Stimulated activated CD4-positive, alpha-beta T cell treated with anti-CD3 and anti-CD28 coated beads, Interleukin-1b, Interleukin-23, amount 100 ng/mL, for 24 hours (primary cell): Measurements from ENCODE around the gene CDH5.

ENCODE experiments used
- DNase-seq, 4 experiments: peaks; one replicate each; pipeline ENCODE4 v3.0.0-alpha.2; 2020; ENCODE audit warnings: low read depth in 4 of 4, low spot score in 1 of 4

Gene CDH5

DNA sequence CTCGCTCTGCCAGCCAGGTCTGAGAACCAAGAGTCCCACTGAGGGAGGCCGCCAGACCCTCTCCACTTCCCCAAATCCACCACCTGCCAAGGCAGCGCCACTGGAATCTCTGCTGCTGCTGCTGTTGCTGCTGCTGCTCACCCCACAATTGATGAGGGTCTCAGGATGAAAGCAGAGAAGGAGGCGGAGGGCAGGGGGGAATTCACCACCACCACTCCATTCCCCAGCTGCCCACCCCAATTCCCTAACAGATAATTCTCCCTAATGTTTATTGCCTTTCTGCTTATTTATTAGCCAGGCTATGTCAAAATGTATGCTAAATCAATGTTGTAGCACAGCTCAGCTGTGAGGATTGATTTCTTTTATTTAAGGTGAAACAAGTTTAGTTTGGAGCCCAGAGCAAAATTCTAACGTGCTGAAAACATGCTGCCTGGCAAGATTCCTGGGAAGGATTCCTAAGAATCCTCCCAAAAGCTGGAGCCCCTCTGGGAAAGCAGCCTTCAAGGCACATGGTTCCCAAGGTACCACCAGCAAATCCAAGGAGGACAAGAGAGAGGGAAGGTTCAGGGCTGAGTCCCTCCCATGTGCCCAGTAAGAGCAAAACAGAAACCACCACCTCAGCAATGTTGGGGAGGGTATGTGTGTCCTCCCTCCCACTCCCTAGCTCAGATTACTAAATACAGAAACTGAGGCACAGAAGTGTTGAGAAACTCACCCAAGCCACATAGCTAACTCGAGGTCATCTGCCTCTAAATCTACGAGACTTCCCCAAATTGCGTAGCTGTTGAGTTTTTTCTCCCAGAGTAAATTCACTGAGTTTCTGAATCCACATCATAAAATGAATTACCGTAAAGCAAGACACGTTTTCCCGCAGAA is 12.2 kb upstream of the CDH5 start:
- no peak for DNase-seq

DNA sequence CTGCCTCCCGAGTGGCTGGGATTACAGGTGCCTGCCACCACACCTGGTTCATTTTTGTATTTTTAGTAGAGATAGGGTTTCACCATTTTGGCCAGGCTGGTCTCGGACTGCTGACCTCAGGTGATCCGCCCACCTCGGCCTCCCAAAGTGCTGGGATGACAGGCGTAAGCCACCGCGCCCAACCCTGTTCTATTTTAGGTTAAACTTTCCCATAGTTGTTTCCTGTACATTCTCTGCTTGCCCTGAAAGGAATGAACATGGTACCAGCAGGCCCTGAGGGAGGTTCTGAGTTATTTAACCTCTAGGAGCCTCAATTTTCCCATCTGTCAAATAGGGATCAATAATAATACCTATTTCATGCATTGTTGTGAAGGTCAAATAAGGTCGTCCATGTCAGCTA is 11.0 kb upstream of the CDH5 start:
- no peak for DNase-seq

DNA sequence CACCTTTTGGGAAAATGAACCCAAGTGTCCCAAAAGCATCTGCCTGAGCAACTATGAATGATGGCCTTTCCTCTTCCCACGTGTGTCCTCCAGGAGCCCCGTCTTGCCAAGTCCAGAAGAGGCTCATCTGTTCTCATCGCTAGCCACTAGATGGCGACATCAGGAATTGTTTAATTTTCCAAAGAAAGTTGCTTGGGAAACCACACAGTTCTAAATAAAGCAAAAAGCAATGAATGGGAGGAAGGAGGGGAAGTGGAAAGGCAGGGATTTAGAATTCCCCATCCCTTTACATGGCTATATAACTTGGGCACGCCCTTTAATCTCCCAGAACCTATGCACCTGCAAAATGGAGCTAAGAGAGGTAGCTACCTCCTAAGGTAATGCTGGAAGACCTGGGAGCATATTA is 9.0 kb upstream of the CDH5 start:
- peak in 1 of 4 experiments; percentile 7 for DNase-seq

DNA sequence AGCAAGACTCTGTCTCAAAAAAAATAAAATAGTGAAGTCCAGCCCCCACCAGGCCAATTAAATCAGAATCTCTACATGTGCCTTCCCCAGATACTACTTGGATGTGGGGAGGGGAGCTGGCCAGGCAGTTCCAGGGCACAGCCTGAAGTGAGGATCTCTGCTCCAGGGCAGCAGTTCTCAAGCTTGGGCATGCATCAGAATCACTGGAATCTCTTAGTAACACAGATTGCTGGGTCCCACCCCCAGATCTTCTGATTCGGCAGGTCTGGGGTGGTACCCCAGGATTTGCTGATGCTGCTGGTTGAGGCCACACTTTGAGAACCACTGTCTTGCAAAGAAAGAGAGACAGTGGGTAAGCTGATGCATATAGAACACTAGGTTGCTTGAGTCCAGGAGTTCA is 8.3 kb upstream of the CDH5 start:
- no peak for DNase-seq

DNA sequence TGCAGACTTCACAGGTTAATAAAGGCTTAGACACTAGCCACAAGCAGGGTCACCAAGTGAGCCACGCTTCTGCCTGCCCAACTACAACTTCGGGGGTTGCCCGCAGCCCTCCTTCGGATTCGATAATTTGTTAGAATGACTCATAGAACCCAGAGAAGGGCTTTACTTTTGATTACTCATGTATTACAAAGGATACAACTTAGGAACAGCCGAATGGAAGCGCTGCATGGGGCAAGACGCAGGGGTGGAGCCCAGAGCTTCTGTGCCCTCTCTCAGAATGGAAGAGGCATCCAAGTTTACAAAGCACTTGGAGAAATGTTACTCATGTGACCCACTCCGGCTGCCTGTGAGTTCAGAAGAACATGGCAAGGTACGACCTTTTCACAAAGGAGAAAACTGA is 7.5 kb upstream of the CDH5 start:
- DNase-seq = no peak

DNA sequence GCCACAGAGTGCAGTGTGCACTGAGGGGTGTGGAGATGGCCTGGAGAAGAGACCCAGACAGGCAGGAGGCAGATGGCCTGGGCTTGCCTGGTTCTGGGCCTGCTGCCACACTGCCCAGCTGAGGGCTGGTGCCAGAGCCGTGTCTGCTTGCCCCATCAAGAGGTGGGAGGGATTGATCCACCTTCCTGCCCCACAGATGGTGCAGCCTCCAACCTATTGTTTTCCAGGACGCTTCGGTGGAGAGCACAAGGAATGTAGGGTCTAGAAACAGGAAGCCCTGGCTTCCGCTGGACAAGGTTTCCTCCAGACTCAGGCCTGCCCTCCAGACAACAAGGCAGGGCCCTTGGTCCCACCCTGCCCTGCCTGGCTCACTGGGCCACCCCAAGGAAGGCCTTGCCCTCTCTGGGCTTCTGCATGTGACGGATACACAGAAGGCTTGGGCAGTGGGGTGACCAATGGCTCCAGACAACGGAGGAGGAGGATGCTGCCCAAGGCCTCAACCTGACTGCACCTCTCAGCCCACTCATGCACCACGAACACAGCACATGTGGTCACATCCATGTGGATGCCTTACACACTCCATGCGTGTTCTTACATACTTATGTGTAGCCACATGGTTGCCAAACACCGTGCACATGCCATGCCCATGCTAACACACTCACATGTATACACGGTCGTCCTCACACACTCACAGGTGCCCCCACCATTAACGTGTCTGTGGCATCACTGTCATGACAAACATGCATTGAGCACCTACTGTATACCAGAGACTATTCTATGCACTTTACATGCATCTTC is 6.5 kb upstream of the CDH5 start:
- no peak for DNase-seq

DNA sequence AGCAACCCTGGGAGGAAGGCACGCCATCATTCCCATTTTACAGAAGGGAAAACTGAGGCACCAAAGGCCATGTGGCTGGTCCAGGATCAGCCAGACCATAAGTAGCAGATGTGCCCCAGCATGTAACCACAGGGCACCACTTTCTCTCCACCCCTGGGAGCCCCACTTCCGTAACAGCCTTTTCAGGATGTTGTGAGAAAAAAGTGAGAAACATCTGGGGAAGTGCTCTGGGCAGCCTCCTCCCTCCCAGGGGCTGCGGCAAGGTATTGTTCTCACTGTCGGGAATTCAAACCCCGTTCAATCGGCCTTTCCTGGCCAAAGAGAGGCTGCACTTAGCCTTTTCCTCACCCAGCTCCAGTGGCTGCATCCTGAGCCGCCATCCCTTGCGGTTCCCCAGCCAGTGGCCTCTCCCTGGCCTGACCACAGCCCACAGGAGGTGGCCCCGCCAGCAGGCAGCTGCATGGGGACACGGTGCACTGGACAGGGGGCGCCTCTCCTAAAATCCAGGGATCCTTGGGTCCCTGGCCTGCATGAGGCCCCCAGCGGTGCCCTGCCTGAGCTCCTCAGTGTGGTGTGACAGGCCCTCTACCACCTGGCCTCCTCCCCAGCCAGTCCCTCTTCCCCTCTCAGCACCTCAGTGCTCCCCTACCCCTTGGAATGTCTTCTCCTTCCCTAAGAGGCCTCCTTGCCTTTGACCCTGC is 5.7 kb upstream of the CDH5 start:
- no peak for DNase-seq

DNA sequence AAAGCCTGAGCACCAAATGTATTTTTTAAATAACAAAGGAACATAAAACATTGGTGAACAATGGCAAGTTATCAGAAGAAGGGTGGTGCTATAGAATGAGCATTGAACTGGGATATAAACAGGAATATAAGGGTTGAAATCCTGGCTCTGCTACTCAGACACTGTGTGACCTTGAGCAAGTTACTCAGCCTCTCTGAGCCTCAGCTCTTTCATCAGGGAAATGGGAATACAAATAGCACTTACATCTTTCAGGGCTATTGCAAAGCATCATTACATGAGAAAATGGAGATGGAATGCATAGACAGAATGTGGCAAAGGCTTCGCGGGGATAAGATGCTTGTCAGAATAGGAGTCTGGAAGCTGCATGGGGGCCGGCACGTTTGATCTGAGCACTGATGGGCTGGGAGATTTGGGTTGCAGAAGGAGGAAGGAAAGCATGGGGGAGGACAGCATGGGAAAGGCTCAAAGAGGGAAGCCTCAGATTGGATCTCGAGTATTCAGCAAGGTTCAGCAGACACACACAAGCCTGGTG is 4.8 kb upstream of the CDH5 start:
- no peak for DNase-seq

DNA sequence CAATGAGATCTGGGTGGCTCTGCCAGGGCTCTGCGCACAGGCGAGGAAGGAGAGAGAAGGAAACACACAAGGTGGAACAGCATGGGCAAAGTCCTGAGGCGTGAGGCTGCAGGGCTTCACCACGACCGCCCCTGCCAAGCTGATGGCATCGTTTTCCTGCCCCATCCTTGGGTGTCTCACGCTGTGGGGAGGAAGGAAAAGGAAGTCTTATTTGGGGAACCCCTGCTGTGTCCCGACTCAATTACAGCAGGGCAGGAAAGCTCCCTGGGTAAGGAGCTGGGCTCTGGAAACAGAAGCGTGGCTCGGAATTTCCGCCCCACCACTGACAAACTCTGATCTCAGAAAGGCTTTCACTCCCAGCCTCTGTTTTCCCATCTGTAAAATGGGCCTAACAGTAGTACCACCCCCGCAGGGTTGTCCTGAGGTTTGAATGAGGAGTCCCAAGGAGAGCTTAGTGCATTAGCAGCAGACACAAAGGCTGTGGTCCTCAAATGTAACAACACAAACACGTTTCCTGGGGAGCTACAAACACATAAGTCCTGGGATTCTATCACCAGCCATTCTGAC is 3.2 kb upstream of the CDH5 start:
- no peak for DNase-seq

DNA sequence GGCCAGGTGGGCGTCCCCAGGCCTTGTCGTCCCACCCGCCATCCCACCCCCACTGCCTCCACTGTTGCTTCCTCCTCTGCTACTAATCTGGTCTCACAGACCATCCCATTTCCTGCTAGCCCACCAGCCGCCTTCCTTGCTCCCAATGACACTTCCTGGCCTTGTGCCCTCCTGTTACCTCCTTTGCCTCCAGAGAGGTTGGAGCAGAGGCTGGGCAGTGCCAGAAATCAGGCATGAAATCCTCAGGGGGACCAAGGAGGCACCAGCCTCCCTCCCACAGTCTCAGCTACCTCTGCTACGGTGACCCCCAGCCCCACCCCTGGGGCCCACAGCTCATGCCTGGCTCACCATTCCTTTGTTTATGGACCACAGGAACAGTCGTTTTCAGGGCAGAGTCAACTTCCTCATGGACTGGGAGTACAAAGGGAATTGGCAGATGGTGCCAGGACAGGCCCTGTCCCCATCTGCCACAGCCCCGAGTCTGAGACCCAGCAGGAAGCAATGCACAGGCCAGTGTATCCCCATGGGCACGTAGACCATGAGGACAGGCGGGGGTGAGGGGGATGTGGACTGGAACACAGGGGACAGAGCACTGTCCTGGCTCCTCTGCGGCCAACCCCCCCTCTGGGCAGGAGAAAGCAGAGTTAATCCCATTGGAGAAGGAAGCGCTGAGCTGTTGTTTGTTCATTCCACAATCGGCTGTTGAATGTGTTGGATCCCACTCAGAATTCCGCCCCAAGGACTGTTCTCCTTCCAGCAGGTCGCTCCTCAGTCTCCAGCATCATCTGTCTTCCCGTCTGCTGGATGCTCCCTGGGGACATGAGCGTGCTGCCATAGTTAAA is 2.2 kb upstream of the CDH5 start:
- DNase-seq = no peak

DNA sequence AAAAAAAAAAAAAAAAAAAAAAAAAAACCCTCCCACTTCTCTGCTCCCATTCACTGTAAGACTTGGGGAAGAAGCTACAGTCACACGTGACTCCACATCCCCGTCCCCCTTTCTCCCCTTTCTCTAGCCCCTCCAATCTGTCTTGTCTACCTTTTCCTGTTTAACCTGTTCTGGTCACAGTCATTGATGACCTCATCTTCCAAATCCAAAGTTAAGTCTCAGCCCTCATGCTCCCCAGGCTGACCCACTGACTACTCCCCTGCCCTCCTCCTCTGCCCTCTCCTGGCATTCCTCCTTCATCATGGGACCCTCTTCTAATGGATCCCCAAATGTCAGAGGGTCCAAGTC is 1.6 kb upstream of the CDH5 start:
- DNase-seq = no peak

DNA sequence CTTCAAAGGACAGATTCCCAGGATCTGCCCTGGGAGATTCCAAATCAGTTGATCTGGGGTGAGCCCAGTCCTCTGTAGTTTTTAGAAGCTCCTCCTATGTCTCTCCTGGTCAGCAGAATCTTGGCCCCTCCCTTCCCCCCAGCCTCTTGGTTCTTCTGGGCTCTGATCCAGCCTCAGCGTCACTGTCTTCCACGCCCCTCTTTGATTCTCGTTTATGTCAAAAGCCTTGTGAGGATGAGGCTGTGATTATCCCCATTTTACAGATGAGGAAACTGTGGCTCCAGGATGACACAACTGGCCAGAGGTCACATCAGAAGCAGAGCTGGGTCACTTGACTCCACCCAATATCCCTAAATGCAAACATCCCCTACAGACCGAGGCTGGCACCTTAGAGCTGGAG is 840 bp upstream of the CDH5 start:
- no peak for DNase-seq

DNA sequence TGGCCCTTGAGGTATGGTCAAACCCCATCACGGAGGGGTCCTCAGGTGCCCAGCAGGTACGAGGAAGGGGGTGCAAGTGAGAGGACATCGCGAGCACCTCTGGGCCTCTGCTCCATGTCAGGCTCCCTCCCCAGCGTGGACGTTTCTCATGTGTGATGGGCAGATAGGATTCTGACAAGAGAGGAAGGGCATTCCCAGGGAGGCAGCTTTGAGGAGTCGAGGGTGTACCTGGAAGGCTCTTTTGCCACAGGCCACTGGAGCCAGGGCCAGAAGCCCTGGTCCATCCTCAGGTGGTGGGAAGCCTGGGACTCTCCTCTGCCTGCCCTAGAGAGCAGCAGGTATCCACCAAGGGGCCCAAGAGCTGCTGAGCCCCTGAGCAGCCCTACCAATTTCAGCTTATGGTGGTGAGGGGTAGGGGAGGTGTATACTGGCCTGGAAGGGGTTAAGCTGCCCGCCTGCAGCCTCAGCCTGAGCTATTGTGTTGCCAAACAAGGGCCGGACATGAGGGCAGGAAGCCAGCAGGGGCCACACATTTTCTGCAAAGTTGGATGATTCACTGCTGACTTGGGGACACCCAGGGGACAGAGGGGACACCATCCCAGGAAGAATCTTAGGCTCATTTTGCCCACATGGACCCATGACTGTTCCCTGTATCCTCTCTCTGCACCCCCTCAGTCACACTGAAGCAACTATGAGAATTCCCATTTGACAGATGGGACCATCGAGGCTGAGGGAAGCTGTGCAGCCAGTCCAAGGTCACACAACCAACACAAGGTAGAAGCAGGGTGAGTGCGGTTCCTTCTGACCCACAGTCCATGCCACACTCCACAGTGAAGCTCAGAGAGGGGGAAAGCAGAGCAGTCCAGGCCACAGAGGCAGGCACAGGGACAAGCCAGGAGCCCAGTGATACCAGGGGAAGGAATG is 1.7 kb downstream of the CDH5 start:
- DNase-seq = no peak

DNA sequence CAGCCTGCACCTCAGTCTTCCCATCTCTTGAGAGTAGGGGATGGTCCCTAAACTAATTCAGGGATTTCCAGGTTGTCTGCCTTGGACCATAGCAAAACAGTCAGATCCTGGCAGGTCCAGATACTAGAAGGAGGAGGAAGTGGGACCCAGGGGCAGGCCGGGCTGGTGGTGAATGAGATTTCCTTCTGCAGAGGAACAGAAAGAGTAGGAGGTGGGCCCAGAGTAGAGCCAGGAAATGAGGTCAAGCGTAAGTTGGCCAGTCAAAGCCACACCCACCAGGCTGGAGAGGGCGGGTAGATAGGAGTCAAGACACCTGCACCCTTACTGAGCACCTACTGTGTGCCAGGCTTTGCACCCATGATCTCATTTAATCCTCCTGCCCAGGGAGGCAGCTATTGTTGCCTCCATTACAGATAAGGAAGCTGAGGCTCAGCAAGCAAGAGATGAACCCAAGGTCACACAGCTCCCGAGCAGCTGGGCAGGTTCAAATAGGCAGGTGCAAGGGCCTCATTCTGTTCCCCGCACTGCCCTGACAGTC is 2.6 kb downstream of the CDH5 start:
- no peak for DNase-seq

DNA sequence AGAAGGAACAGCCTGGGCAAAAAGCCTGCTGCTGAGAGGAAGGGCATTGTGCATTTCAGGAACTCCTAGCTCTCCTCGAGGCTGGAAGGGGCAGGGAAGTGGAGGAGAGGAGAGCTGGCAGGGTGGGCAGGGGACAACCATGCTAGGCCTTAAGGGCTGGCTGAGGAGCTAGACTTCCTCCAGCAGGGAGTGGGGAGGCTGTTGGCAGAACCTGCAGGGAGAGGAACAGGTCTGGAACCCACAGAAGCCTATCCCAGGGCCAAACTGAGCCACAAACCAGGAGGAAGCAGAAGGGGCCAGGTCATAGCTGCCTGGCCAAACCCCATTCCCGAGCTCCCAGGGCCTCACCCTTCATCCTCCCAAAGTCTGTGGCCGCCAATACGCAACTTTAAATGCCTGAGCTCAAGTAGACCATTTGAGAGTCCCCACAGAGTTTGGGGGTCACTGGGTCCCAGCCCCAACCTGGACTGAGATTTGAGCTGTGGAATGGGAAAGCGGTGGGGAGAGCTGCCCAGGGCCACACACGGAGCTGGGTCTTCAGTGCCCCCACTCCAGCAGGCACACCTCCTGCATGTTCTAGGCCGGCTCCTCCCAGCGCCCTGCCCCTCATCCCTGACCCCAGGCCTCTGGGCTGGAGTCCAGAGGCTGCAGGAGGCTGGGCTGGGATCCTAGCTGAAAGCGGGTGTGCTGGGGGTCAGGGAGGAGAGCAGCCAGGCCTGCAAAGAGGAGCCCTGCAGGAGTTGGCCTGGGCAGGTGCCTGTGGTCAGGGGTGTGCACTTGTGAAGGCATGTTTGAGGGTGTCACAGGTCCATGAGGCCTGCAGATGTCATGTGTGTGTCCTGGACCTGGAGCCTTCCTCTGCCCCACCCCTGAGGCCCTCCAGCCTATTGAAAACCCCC is 4.5 kb downstream of the CDH5 start:
- no peak for DNase-seq

DNA sequence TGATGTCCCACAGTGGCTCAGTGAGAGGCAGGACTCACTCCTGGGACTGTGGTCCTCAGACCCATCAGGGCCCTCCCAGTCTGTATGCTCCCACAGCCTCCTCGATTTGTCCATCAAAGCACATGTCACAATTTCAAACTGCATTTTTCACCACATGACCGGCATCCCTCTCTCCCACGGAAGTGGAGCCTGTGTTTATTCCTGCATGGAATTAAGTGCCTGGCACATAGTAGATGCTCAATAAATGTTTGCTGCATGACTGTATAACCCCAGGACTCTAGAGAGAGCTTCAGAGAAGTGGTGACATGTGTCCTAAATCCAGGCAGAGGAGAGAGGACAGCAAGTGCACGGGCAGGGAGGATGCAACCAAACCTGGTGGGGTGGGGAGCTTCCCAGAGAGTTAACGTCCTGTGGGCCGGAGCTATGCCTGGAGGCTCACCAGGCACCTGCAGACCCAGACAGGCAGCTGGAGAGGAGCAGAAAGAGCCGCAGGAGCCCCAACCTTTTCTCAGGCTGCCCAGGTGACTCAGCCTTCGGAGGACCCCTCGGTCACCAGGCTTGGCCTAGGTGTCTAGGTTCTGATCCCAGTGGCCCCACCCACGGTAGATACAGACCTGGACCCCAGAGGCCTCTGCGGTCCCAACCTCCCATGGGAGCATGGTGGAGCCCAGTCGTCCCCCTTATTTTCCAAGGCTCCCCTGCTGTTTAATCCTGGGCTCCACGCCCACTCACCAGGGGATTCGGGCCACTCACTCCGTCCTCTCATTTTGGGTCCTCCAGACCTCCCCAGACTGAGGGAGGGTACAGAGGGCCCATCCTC is 5.8 kb downstream of the CDH5 start:
- DNase-seq = no peak

DNA sequence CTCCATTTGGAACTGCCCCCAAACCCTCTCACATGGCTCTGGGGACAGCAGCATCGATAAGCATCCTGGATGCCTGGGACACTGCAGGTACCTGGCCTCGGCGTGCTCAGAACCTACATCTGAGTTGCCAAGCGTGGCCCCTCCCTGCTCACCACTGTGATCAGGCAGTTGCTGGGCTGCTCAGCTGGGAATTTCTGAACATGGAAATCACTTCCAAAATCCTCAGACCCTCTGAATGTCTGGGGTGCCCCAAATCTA is 6.3 kb downstream of the CDH5 start:
- DNase-seq = no peak

DNA sequence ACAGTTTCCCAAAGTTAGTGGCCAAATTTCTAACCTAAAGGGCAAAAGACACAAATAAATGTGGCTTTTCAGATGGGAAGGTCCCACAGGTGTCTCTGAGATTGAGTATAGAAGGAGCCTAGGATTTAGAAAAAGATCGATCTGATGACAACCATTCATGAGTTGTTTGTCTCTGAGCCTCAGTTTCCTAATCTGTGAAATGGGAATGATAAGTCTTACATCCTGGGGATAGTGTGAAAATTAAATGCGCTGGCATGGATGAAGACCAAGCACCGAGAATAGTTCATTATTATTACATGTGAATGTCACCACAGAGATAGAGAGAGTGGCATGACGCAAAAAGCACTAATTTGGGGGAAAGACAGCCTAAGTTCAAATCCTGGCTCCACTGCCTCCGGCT is 7.2 kb downstream of the CDH5 start:
- DNase-seq = no peak
